Measurements from ENCODE around the gene TARBP1. TPM values are rescaled to one million over a fixed set of nuclear protein-coding genes. Genes with fewer than 3 reads are reported as not detected.

TARBP1 gene, protein sequence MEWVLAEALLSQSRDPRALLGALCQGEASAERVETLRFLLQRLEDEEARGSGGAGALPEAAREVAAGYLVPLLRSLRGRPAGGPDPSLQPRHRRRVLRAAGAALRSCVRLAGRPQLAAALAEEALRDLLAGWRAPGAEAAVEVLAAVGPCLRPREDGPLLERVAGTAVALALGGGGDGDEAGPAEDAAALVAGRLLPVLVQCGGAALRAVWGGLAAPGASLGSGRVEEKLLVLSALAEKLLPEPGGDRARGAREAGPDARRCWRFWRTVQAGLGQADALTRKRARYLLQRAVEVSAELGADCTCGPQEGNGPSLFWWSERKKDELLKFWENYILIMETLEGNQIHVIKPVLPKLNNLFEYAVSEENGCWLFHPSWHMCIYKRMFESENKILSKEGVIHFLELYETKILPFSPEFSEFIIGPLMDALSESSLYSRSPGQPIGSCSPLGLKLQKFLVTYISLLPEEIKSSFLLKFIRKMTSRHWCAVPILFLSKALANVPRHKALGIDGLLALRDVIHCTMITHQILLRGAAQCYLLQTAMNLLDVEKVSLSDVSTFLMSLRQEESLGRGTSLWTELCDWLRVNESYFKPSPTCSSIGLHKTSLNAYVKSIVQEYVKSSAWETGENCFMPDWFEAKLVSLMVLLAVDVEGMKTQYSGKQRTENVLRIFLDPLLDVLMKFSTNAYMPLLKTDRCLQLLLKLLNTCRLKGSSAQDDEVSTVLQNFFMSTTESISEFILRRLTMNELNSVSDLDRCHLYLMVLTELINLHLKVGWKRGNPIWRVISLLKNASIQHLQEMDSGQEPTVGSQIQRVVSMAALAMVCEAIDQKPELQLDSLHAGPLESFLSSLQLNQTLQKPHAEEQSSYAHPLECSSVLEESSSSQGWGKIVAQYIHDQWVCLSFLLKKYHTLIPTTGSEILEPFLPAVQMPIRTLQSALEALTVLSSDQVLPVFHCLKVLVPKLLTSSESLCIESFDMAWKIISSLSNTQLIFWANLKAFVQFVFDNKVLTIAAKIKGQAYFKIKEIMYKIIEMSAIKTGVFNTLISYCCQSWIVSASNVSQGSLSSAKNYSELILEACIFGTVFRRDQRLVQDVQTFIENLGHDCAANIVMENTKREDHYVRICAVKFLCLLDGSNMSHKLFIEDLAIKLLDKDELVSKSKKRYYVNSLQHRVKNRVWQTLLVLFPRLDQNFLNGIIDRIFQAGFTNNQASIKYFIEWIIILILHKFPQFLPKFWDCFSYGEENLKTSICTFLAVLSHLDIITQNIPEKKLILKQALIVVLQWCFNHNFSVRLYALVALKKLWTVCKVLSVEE (N-terminal part only)
- 10 to 100 TPM; 17.6 to 51.2 (median 25.8) TPM for total RNA-seq

DNA sequence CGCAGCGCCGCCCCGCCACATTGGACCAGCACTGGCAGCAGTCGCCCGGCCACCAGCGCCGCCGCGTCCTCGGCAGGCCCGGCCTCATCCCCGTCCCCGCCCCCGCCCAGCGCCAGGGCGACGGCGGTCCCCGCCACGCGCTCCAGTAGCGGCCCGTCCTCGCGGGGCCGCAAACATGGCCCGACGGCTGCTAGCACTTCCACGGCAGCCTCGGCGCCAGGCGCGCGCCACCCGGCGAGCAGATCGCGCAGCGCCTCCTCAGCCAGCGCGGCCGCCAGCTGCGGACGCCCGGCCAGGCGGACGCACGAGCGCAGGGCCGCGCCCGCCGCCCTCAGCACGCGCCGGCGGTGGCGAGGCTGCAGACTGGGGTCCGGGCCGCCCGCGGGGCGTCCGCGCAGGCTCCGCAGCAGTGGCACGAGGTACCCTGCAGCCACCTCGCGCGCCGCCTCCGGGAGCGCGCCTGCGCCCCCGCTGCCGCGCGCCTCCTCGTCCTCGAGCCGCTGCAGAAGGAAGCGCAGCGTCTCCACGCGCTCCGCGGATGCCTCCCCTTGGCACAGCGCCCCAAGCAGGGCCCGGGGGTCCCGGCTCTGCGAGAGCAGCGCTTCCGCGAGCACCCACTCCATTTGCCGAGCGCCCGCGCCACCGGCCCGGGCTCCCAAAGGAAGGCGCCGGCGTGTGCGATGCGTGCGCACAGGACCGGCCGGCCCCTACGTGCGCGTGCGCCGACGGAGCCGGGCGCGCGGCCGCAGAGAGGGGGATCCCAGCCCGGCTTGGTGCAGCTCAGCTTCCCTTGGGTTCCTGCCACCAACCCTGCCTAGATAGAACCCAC, at the start of gene TARBP1:
Gene TARBP1 (minus strand): TSS at position 699 of the 829 bp plus-strand sequence. CDS start 76 bp downstream, at position 623.
- Histone ChIP-seq H3K27ac (peak within 1 kb of the TSS; percentile 69 to 94 (median 90)), H3K9me3 (no peaks in the 10 kb centered on the region), H3K4me3 (peak within 1 kb of the TSS; percentile 49 to 98 (median 89)), H3K27me3 (no peaks in the 10 kb centered on the region), H3K4me1 (peaks cover 2 to 19% (median 9%) of the 10 kb centered on the region in 4 donors), H3K36me3 (no peaks in the 10 kb centered on the region)
- peak; percentile 66 to 95 for DNase-seq
- peak; percentile 89 to 93 for ATAC-seq (ENCODE audit: low FRiP score in 2 of 2)
- no peak for TF ChIP-seq EP300 (IDR thresholded peaks at IDR 0.05)
- TF ChIP-seq POLR2AphosphoS5 (IDR thresholded peaks at IDR 0.05), result peak in 1 of 2 donors; percentile 15
- TF ChIP-seq, protein P1, sequence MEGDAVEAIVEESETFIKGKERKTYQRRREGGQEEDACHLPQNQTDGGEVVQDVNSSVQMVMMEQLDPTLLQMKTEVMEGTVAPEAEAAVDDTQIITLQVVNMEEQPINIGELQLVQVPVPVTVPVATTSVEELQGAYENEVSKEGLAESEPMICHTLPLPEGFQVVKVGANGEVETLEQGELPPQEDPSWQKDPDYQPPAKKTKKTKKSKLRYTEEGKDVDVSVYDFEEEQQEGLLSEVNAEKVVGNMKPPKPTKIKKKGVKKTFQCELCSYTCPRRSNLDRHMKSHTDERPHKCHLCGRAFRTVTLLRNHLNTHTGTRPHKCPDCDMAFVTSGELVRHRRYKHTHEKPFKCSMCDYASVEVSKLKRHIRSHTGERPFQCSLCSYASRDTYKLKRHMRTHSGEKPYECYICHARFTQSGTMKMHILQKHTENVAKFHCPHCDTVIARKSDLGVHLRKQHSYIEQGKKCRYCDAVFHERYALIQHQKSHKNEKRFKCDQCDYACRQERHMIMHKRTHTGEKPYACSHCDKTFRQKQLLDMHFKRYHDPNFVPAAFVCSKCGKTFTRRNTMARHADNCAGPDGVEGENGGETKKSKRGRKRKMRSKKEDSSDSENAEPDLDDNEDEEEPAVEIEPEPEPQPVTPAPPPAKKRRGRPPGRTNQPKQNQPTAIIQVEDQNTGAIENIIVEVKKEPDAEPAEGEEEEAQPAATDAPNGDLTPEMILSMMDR (IDR thresholded peaks at IDR 0.05), result peak in 5 of 6 experiments; percentile 2 to 55 (median 53)
- peak in 2 of 4 donors; percentile 55 to 84 for TF ChIP-seq POLR2A (IDR thresholded peaks at IDR 0.05)
- 0 to 1% methylated on average over 9 to 36 of the region's 122 CpGs for WGBS, 2 donors

DNA sequence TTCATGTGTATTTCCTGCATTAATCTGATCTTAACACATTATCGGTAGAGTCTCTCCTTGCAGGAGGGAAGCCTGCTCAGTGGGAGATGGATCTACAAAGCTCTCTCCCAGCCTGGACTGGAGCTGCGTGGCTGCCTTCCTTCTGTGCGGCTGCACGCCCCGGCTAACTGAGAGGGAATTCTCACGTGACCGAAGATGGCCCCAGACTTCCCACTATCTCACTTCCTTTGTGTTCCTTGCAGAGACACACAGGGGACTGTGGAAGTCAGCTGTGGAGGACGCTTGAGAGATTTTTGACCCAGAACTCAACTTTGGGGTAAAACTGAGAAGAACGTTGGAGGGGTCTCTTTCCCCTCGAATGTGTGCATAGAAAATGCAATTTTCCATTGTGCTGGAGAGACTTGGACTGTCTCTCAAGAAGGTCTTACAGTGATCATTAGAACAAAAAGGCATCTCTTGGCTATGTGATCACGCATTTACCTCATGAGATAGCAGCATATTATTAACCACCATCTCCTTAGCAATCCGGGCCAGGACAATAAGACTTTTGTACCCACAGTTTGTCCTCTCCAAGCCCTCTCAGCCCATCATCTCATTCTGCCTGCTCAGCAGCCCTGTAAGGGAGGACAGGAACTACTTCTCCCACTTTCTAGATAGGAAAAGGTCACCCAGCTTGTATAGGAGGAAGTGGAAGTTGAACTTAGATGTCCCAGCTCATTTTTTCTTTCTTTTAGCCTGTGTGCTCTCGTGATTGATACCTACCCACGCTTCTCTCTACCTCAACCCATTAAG, 49.3 kb upstream of the TARBP1 start:
- DNase-seq, result no peak
- TF ChIP-seq EP300 (IDR thresholded peaks at IDR 0.05) (no peak), POLR2AphosphoS5 (IDR thresholded peaks at IDR 0.05) (no peak), POLR2A (IDR thresholded peaks at IDR 0.05) (no peak)
- TF ChIP-seq, protein P1 (IDR thresholded peaks at IDR 0.05), result no peak
- Histone ChIP-seq H3K9me3 (no peaks in the 10 kb centered on the region), H3K27me3 (no peaks in the 10 kb centered on the region), H3K4me3 (no peak overlapping the region), H3K27ac (peak overlapping the region in 3 of 4 donors; percentile 26 to 95 (median 51)), H3K4me1 (peaks cover 49 to 74% (median 64%) of the 10 kb centered on the region in 4 donors), H3K36me3 (no peaks in the 10 kb centered on the region)
- ATAC-seq (ENCODE audit: low FRiP score in 2 of 2), result peak in 1 of 2 donors; percentile 4
- 54 to 55% methylated on average over 14 of the region's 14 CpGs for WGBS, 2 donors

DNA sequence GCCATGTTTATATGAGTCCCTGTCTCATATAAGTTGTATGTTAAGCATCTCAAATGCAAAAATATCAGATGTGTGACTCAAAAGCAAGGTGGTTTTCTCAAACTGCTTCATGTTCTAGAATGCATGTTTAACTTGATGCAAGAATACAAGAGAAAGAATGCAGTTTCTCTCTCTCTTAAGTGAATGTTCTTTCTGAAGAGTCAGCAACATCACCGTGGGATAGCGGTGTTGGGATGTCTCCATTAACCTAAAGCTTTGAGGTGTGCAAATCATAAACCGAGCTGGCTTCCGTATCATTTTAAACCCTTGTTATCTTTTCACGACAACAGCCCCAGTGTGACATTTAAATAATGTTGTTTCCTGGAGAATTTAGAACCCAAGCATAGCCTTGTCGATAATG, 48.4 kb upstream of the TARBP1 start:
- H3K27ac ChIP-seq, result no peak overlapping the region
- 89 to 90% methylated on average over 6 of the region's 6 CpGs for WGBS, 2 donors
- H3K36me3 ChIP-seq, result no peaks in the 10 kb centered on the region
- H3K4me3 ChIP-seq, result no peak overlapping the region
- no peaks in the 10 kb centered on the region for H3K9me3 ChIP-seq
- TF ChIP-seq, protein P1 (IDR thresholded peaks at IDR 0.05), result no peak
- no peak for TF ChIP-seq EP300 (IDR thresholded peaks at IDR 0.05)
- TF ChIP-seq POLR2A (IDR thresholded peaks at IDR 0.05), result no peak
- no peak for TF ChIP-seq POLR2AphosphoS5 (IDR thresholded peaks at IDR 0.05)
- H3K4me1 ChIP-seq, result peaks cover 49 to 74% (median 64%) of the 10 kb centered on the region in 4 donors
- ATAC-seq (ENCODE audit: low FRiP score in 2 of 2), result no peak
- no peaks in the 10 kb centered on the region for H3K27me3 ChIP-seq
- DNase-seq, result no peak
